Omental fat pad (tissue), 4 donors: ENCODE measurements around the gene PDZD2. TPM values are rescaled to one million over a fixed set of nuclear protein-coding genes. Genes with fewer than 3 reads are reported as not detected.

Experiments used
- ATAC-seq: fragments of 150-250 bp; one replicate; pipeline ENCODE4 v1.9.1; 2016; ENCODE audit warnings: mild to moderate bottlenecking, moderate library complexity; ENCODE audit not compliant: low FRiP score
- DNase-seq: peaks from one replicate; pipeline ENCODE4 v3.0.0-alpha.2; 2019; ENCODE audit warnings: low spot score
- total RNA-seq, 4 donors: library from RNA; depleted of rRNA; stranded (reverse); fragments of >200 nt; gene quantifications; one replicate each; pipeline ENCODE4 v1.1.0, GENCODE V29; 2016
- TF ChIP-seq, protein P1 (sequence below), 3 donors: fragments of 450-650 bp; IDR thresholded peaks; one replicate each; pipeline ENCODE4 v1.5.1; 2016 to 2017; ENCODE audit warnings: antibody characterized with exemption in 3 of 3, mild to moderate bottlenecking in 3 of 3, moderate library complexity in 2 of 3

Gene PDZD2
- total RNA-seq, 4 donors from 2014 or later: 43.5 to 113 (median 55.7) TPM

DNA sequence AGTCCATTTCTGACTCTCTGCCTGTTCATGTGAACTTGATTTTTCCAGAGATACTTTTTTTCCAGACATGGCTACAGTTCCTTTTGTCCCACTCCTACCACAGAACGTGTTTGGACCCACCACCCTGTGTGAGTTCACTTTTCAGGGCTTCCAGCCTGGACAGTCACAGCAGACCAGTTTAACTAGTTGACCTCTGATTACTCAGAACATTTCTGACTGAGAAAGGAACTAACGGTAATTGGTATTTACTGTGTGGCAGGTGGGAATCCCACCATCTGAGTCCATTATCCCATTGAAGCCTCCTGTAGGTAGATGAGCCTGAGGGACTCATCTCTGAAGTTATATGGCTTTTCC is 325.1 kb downstream of the PDZD2 start:
- TF ChIP-seq, protein P1, sequence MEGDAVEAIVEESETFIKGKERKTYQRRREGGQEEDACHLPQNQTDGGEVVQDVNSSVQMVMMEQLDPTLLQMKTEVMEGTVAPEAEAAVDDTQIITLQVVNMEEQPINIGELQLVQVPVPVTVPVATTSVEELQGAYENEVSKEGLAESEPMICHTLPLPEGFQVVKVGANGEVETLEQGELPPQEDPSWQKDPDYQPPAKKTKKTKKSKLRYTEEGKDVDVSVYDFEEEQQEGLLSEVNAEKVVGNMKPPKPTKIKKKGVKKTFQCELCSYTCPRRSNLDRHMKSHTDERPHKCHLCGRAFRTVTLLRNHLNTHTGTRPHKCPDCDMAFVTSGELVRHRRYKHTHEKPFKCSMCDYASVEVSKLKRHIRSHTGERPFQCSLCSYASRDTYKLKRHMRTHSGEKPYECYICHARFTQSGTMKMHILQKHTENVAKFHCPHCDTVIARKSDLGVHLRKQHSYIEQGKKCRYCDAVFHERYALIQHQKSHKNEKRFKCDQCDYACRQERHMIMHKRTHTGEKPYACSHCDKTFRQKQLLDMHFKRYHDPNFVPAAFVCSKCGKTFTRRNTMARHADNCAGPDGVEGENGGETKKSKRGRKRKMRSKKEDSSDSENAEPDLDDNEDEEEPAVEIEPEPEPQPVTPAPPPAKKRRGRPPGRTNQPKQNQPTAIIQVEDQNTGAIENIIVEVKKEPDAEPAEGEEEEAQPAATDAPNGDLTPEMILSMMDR (IDR thresholded peaks at IDR 0.05): no peak
- no peak for ATAC-seq
- DNase-seq: no peak

DNA sequence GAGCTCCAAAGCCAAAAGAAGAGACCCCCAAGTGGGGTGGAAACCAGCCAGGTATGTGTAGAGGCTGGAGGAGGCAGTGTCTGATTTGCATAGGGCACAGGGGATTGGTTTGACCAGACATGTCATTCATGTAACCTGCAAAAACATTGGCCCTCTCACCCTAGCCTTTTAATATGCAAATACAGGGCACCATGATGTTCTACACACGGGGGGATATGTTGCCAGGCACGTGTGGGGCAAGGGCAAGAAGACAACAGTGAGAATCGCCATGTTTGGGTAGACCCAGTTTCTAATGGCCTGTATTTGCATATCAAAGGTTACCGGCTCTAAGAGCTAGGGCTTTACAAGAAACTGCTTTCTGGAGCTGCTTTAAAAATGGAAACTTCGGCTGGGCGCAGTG is 326.3 kb downstream of the PDZD2 start:
- DNase-seq (no peak), ATAC-seq (no peak)
- TF ChIP-seq, protein P1 (IDR thresholded peaks at IDR 0.05): no peak

DNA sequence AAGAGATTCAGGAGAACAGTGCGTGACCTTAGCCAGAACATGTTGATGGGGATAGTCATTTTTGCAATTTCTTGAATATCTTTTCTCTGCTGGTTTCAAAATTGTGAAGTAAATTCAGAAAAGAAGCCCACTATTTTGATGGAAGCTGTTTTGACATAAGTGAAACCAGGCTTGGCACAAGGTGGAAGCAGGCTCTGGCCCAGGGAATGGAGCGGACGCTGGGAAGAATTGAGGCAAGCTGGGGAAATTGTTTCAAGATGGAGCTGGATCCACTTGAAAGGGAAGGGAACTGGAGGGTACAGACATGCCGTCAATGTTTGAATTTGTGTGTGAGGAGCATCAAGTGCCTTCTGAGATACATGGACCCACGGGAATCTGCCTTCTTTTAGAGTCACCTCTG is 328.0 kb downstream of the PDZD2 start:
- no peak for DNase-seq
- TF ChIP-seq, protein P1 (IDR thresholded peaks at IDR 0.05): no peak
- ATAC-seq: no peak

DNA sequence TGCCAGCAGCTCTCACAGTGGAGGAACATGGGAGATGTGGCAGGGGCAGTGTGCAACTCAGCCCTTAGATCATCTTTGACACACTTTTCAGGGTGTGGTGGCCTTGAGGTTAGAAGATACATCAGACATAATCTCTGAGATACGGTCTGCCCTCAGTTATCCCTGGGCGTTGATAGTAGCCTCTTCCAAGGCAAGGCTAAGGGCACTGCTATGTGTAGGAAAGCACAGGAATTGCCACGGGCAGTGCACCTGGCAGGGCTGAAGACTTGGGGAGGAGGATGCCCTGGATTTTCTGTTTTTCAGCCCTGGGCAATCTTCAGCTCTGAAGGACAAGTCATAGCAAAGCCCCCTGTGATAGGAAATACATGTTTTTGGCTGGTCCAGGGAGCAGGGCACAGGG is 328.5 kb downstream of the PDZD2 start:
- ATAC-seq (no peak), DNase-seq (no peak)
- TF ChIP-seq, protein P1 (IDR thresholded peaks at IDR 0.05): no peak

DNA sequence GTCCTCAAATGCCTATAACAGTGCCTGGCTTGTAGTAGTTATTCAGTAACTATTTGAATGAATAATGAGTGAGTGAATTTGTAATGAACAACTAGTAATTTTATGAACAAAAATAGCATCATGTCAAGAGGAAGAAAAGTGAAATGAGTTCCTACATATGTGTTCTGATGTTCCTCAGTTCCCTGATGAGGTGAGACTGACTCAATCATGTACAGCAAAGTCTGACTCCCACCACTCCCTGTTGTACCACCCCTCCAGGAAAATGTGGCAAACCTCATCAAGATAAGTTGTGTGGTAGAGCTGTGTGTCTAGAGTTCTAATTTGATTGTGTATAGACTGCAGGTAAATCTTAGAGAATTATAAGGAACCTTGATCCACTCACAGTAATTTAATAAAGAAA is 333.6 kb downstream of the PDZD2 start:
- DNase-seq (no peak), ATAC-seq (no peak)
- TF ChIP-seq, protein P1 (IDR thresholded peaks at IDR 0.05): no peak

DNA sequence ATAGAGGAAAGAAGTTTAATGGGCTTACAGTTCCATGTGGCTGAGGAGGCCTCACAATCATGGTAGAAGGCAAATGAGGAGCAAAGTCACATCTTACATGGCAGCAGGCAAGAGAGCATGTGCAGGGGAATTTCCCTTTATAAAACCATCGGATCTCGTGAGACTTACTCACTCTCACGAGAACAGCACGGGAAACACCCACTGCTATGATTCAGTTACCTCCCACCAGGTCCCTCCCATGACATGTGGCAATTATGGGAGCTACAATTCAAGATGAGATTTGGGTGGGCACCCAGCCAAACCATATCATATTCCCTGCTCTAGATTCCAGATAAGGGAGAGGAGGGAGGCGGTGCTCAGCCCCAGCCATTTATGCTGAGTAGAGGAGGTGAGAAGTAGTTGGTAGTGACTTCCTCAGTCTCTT is 336.3 kb downstream of the PDZD2 start:
- peak; percentile 28 for DNase-seq
- peak; percentile 30 for ATAC-seq

DNA sequence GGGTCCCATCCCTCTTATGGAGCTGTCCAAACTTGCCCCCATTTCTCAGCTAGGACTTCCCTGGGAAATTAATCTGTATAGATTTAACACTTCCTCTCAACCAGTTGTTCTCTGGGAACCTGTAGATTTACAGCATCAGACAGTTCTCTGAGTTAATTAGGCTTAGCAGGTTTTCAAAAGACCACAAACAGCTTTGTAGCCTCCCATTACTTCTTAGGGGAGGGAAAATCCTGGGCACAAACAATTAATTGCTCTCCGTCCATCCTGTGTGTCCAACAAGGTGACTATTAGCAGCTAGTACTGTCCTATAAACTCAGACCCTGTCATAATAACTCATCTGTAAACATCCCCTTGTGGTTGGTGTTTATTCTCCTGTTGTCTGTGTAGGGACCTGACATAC is 337.2 kb downstream of the PDZD2 start:
- ATAC-seq (no peak), DNase-seq (no peak)
- TF ChIP-seq, protein P1 (IDR thresholded peaks at IDR 0.05): no peak

DNA sequence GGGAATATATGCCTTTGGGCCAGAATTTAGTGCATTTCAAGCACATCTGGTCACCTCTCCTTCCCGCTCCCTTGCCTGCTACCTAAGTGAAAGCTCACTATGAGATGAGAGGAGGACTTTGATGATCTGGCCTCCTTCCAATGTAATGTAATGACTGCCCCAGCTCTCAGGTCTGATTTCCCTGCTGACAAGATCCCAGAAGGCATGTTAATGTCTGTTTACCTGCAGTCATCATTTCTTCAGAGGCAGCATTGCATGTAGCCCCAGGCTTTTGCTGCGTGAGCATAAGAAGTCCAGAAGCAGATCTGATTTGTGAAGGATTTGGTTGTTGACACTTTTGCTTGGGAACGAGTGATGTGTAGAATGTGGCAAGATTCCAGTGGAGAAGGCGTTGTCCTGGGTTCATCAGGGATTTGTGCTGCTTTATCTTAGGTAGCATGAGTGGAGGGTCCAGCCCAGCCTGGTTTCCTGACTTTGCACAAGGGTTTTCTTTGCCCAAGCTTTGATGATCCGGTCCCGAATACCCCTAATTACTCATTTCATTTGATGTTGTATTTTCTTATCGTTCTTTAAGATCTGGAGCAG is 342.5 kb downstream of the PDZD2 start:
- no peak for DNase-seq
- TF ChIP-seq, protein P1 (IDR thresholded peaks at IDR 0.05): no peak
- ATAC-seq: no peak
